Small intestine (tissue), 7 donors: ENCODE data around the gene CRAMP1. TPM values are rescaled to one million over a fixed set of nuclear protein-coding genes. Genes with fewer than 3 reads are reported as not detected.

Experiments
- DNase-seq, 2 donors: peaks; one replicate each; pipeline versions ENCODE4 v3.0.0 to v3.0.0-alpha.2; 2013
- FAIRE-seq: peaks from 2 replicates; lab custom pipeline; 2012; peaks lifted over from hg19 to GRCh38; lab: Jason Lieb, UNC
- H3K27ac ChIP-seq, 3 donors: one replicate each; pipeline ENCODE4 v1.5.1; 2013; ENCODE audit warnings: low read length in 2 of 3, mild to moderate bottlenecking in 2 of 3, control low read depth in 1 of 3, inconsistent platforms in 1 of 3, low read depth in 1 of 3, moderate library complexity in 1 of 3
- H3K27me3 ChIP-seq, 3 donors: one replicate each; pipeline ENCODE4 v1.6.1; 2013; ENCODE audit warnings: low read length in 3 of 3, inconsistent platforms in 1 of 3; ENCODE audit not compliant: control insufficient read depth in 3 of 3, insufficient read depth in 3 of 3
- H3K36me3 ChIP-seq, 3 donors: one replicate each; pipeline ENCODE4 v1.6.1; 2013; ENCODE audit warnings: low read length in 3 of 3, inconsistent platforms in 1 of 3, low read depth in 1 of 3, mild to moderate bottlenecking in 1 of 3, moderate library complexity in 1 of 3; ENCODE audit not compliant: control insufficient read depth in 3 of 3, insufficient read depth in 2 of 3
- H3K4me1 ChIP-seq, 3 donors: one replicate each; pipeline ENCODE4 v1.6.1; 2013; ENCODE audit warnings: low read length in 2 of 3, inconsistent platforms in 1 of 3, low read depth in 1 of 3, mild to moderate bottlenecking in 1 of 3, moderate library complexity in 1 of 3; ENCODE audit not compliant: control insufficient read depth in 3 of 3, insufficient read depth in 2 of 3
- H3K4me3 ChIP-seq, 3 donors: one replicate each; pipeline ENCODE4 v1.5.1; 2013; ENCODE audit warnings: low read length in 3 of 3, control low read depth in 1 of 3, inconsistent platforms in 1 of 3, low read depth in 1 of 3, mild to moderate bottlenecking in 1 of 3, moderate library complexity in 1 of 3
- H3K9me3 ChIP-seq, 2 donors: one replicate each; pipeline ENCODE4 v1.6.1; 2013; ENCODE audit warnings: low read depth in 1 of 2, low read length in 1 of 2; ENCODE audit not compliant: control insufficient read depth in 2 of 2, insufficient read depth in 1 of 2
- WGBS, 3 donors: extraction: QIAGEN DNeasy Blood & Tissue Kit; methylation state at CpG; one replicate each; pipeline ENCODE4 v1.1.7; 2013; 5-methylcytosine and 5-hydroxymethylcytosine counted together
- polyA plus RNA-seq, 4 donors: library from polyadenylated mRNA; stranded (reverse) in 3 of 4; unstranded in 1 of 4; fragments of 200-250 nt in 3 of 4; fragments of 120-200 nt in 1 of 4; gene quantifications; one replicate each; pipeline versions ENCODE4 v1.2.1 to v1.2.3, GENCODE V29; 2013
- donor health status: healthy with polysubstance abuse.
- donor health status: control.
- donor health status: control.
- donor health status: Bipolar disorder and iron deficiency.
- donor health status: healthy.

Gene CRAMP1
- polyA plus RNA-seq, 4 donors: 2.4 to 18.3 (median 8.3) TPM

GRCh38 chr16:1655909-1656807 lies 44.0 kb downstream of the CRAMP1 start:
- DNase-seq (no peak), FAIRE-seq (no peak)
- 92 to 95% (median 94%) methylated on average over 46 to 52 of the region's 52 CpGs for WGBS, 3 donors
- Histone ChIP-seq H3K9me3 (no peaks in the 10 kb centered on the region), H3K4me3 (no peak overlapping the region), H3K27ac (no peak overlapping the region), H3K4me1 (no peaks in the 10 kb centered on the region), H3K27me3 (no peaks in the 10 kb centered on the region), H3K36me3 (peaks cover 15 to 93% (median 16%) of the 10 kb centered on the region in 3 donors)

DNA sequence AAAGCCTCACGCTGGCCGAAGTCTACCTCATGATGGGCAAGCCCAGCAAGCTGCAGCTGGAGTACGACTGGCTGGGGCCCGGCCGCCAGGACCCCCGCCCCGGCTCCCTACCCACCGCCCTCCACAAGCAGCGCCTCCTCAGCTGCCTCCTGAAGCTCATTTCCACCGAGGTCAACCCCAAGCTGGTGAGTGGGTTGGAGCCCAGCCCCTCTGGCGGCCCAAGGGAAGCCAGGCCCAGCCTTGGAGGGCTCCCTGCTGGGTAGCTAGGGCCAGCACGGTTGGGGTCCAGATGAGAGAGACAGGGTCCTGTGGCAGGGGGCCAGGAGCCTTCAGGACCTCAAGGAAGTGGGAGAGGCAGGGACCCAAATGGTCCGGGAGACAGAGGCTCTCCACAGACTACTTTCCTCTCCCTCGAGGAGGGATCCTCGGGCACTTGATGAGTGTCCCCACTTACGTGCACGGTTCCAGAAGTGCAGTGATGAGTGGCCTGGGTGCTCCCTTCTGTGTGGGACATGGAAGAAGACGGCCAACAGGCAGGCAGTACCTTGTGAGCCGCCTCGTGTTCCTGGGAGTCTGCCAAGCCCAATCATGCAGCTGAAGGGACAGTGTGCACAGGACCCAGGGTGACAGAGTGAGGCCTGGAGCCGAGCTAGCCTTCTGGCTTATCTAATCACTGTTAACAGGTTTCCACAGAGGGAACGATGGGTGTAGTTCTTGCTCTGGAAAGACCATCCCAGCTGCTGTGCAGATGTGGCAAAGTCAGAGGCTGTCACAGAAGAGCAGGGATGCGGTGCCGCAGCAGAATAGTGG lies 44.9 kb downstream of the CRAMP1 start:
- DNase-seq (no peak), FAIRE-seq (no peak)
- Histone ChIP-seq H3K4me3 (no peak overlapping the region), H3K27ac (no peak overlapping the region), H3K4me1 (no peaks in the 10 kb centered on the region), H3K27me3 (no peaks in the 10 kb centered on the region), H3K36me3 (peaks cover 12 to 92% (median 16%) of the 10 kb centered on the region in 3 donors), H3K9me3 (no peaks in the 10 kb centered on the region)
- WGBS, 3 donors: 87 to 91% (median 88%) methylated on average over 24 of the region's 24 CpGs

DNA sequence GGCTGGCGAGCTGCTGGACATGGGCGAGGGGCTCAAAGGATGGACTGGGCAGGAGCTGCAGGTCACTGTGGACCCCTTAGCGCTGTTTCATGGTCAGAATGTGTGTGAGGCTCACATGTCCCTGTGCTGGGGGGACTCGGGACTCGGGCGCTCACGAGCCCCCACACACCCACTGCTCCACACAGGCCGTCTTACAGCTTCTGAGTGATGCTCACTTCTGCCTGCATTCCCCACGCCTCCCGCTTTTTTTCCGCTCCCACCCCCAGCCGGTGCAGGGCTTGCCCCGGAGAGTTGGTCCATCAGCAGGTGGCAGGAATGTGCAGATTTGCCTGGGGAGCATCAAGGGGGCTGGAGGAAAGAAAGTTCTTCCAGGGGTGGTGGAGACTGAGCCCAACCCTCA lies 45.7 kb downstream of the CRAMP1 start:
- Histone ChIP-seq H3K4me3 (no peak overlapping the region), H3K4me1 (no peaks in the 10 kb centered on the region), H3K9me3 (no peaks in the 10 kb centered on the region), H3K27me3 (no peaks in the 10 kb centered on the region), H3K27ac (no peak overlapping the region), H3K36me3 (peaks cover 10 to 92% (median 18%) of the 10 kb centered on the region in 3 donors)
- no peak for FAIRE-seq
- 94 to 98% (median 94%) methylated on average over 13 of the region's 13 CpGs for WGBS, 3 donors
- DNase-seq: no peak

- no peak for FAIRE-seq
- Histone ChIP-seq H3K27me3 (no peaks in the 10 kb centered on the region), H3K4me3 (no peak overlapping the region), H3K4me1 (no peaks in the 10 kb centered on the region), H3K27ac (no peak overlapping the region), H3K36me3 (peaks cover 10 to 90% (median 20%) of the 10 kb centered on the region in 3 donors), H3K9me3 (no peaks in the 10 kb centered on the region)
- DNase-seq: no peak
- 84 to 87% (median 85%) methylated on average over 5 of the region's 5 CpGs for WGBS, 3 donors
Observed at GRCh38 chr16:1659031-1659430, 46.9 kb downstream of the CRAMP1 start.

GRCh38 chr16:1661826-1662225 lies 49.7 kb downstream of the CRAMP1 start:
- FAIRE-seq (no peak), DNase-seq (no peak)
- H3K27ac ChIP-seq: no peak overlapping the region
- no peaks in the 10 kb centered on the region for H3K4me1 ChIP-seq
- WGBS, 3 donors: 88 to 98% (median 94%) methylated on average over 2 of the region's 2 CpGs
- H3K27me3 ChIP-seq: no peaks in the 10 kb centered on the region
- H3K36me3 ChIP-seq: peaks cover 18 to 87% (median 24%) of the 10 kb centered on the region in 3 donors
- no peaks in the 10 kb centered on the region for H3K9me3 ChIP-seq
- H3K4me3 ChIP-seq: no peak overlapping the region

DNA sequence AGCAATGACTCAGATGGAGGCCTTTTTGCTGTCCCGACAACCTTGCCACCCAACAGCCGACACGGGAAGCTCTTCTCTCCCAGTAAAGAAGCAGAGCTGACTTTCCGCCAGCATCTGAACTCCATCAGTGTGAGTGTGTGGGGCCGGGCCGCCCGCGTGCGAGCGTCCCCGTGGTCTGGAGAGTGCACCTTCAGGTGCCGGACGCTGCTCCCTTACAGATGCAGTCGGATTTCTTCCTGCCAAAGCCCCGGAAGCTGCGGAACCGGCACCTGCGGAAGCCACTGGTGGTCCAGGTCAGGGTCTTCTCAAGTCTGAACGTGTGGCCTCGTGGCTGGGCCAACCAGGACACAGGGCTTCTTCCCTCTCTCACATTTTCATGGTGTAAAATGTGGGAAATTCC lies 50.4 kb downstream of the CRAMP1 start:
- Histone ChIP-seq H3K27ac (no peak overlapping the region), H3K9me3 (no peaks in the 10 kb centered on the region), H3K36me3 (peaks cover 16 to 87% (median 26%) of the 10 kb centered on the region in 3 donors), H3K4me1 (no peaks in the 10 kb centered on the region), H3K4me3 (no peak overlapping the region), H3K27me3 (no peaks in the 10 kb centered on the region)
- FAIRE-seq: no peak
- DNase-seq: no peak
- WGBS, 3 donors: 95 to 98% (median 96%) methylated on average over 20 of the region's 20 CpGs

- no peaks in the 10 kb centered on the region for H3K27me3 ChIP-seq
- H3K4me3 ChIP-seq: no peak overlapping the region
- WGBS, 3 donors: 91 to 95% (median 93%) methylated on average over 13 to 15 of the region's 15 CpGs
- DNase-seq (no peak), FAIRE-seq (no peak)
- H3K9me3 ChIP-seq: no peaks in the 10 kb centered on the region
- no peaks in the 10 kb centered on the region for H3K4me1 ChIP-seq
- H3K36me3 ChIP-seq: peaks cover 25 to 91% (median 38%) of the 10 kb centered on the region in 3 donors
- no peak overlapping the region for H3K27ac ChIP-seq
Observed at GRCh38 chr16:1665829-1666228, 53.7 kb downstream of the CRAMP1 start.

DNA sequence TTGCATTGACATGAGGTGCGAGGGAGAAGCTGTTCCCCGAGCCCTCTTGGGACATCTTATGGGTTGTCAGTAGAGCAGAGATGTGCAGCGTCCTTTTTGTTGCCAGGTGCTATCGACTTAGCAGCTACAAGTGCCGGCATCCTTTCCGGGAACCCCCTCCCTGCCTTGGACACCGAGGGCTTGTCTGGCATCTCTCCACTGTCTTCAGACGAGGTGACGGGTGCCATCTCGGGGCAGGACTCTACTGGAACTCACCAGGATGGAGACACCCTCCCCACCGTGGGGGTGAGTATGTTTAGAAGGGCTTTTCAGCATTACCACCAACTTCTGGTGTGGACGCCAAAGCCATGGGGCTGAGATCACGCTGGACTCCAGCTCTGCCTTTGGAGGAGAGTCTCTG lies 54.2 kb downstream of the CRAMP1 start:
- Histone ChIP-seq H3K4me3 (no peak overlapping the region), H3K36me3 (peaks cover 25 to 91% (median 39%) of the 10 kb centered on the region in 3 donors), H3K27me3 (no peaks in the 10 kb centered on the region), H3K27ac (no peak overlapping the region), H3K4me1 (no peaks in the 10 kb centered on the region), H3K9me3 (no peaks in the 10 kb centered on the region)
- 91 to 93% (median 92%) methylated on average over 13 of the region's 13 CpGs for WGBS, 3 donors
- FAIRE-seq (no peak), DNase-seq (no peak)
